ENCODE results near the gene MUC6. TPM values are rescaled to one million over a fixed set of nuclear protein-coding genes. Genes with fewer than 3 reads are reported as not detected.
A peak's percentile ranks its signal among the peaks of the same experiment; 100 is the strongest.

Gene MUC6
- total and polyA plus RNA-seq, 2 of the 8 experiments (the other 6 are each of a cell fraction or from before 2014, with no cell fraction given) = not detected

DNA sequence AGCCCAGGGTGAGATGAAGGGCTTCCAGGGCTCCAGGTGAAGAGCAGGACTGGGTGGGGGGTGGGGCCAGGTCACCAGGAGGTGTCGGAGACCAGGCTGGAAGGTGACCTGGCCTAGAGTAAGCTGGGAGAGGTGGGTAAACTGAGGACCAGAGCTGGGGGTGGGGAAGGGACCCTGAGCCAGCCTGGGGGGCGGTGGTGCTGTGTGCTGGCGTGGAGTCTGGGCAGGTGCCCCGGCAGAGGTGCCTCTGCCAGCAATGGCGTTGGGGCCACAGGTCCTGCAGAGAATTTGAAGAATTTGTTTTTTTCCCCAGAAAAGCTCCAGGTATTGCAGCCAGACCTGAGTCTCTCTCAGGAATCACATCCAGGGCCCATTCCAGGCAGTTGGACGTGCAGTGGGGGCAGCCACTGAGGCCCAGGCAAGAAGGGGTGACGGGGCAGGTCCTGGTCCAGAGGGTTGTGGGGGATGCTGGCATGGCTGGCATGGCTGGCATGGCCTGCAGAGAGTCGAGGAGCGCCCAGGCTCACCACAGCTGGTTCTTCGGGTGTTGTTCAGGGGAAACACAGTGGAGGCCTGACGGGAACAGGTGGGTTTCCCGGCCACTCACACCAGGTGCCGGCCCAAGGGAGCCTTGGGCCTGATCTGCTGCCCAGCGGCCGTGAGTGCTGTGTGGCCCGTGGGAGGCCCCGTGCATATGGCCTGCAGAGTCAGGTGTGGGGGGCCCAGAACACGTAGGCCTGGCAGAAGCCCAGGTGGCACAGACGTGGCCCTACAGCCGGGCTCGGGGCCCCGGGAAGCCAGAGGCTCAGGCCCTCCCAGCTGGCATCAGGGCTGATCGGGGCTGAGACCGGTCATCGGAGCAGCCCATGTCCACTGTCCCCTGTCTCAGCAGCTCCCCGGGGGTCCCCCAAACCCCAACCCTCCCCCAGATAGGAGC, 6.4 kb upstream of the MUC6 start:
- FAIRE-seq (no peak), DNase-seq (ENCODE audit: low read depth in 1 of 2, low spot score in 2 of 2) (no peak)
- no peak overlapping the region for H3K23ac ChIP-seq (ENCODE audit: insufficient read length)
- POLR2A ChIA-PET (ENCODE audit: partially characterized antibody) = interaction anchor here (0.6 to 1.5 kb wide), 3 partner anchors 15 to 140 kb away, joined by 3 read pairs; no protein-coding TSS in a partner anchor
- H2AK5ac ChIP-seq (ENCODE audit: low read depth, low read length) = no peak overlapping the region
- CTCF ChIA-PET (ENCODE audit: partially characterized antibody) = interaction anchor here (1.1 to 5.0 kb wide), 4 partner anchors 8 to 145 kb away, joined by 3 to 22 read pairs (median 4); no protein-coding TSS in a partner anchor
- 91% methylated on average over 23 of the region's 26 CpGs; no CpG with 5 or more reads in 1 of the 2 experiments for WGBS, 2 experiments (ENCODE audit: extremely low coverage in 1 of 2, insufficient coverage in 1 of 2, insufficient read length in 1 of 2, insufficient replicate concordance in 2 of 2, low coverage in 1 of 2, low lambda C conversion rate in 2 of 2, missing lambda C conversion rate in 1 of 2)
- H4K20me1 ChIP-seq (replicated peaks in 1 of 2; ENCODE audit: control insufficient read depth in 1 of 2, insufficient read depth in 2 of 2, low read length in 2 of 2) = peaks cover 0 to 3% of the 10 kb centered on the region in 2 experiments
- no peak overlapping the region for H3K4me3 ChIP-seq (ENCODE audit: extremely low read depth in 1 of 4, insufficient read depth in 2 of 4, low read depth in 3 of 4, low read length in 4 of 4)
- no peak overlapping the region for H3K14ac ChIP-seq (ENCODE audit: insufficient read length)
- H2BK20ac ChIP-seq (ENCODE audit: low read length) = no peak overlapping the region
- no peak overlapping the region for H3K4ac ChIP-seq (replicated peaks; ENCODE audit: insufficient read length, low read depth, low read length)
- no peak overlapping the region for H4K5ac ChIP-seq (ENCODE audit: insufficient read length, low read depth, low read length)
- no peak overlapping the region for H2BK12ac ChIP-seq (ENCODE audit: low read depth, low read length)
- no peak overlapping the region for H2BK120ac ChIP-seq (replicated peaks; ENCODE audit: low read depth, low read length)
- H3K18ac ChIP-seq (ENCODE audit: extremely low read depth, low read length) = no peak overlapping the region
- H3K36me3 ChIP-seq (ENCODE audit: control insufficient read depth in 2 of 4, insufficient read depth in 4 of 4, low read length in 3 of 4) = no peaks in the 10 kb centered on the region
- 0 out of 2 replicates have a peak overlapping the region, but pooled peaks have one; percentile 29 for H2BK15ac ChIP-seq (ENCODE audit: low read length)
- H4K8ac ChIP-seq (ENCODE audit: extremely low read depth, insufficient read depth, low read length) = no peak overlapping the region
- H2BK5ac ChIP-seq (ENCODE audit: low read depth, low read length) = no peak overlapping the region
- H3K4me2 ChIP-seq (ENCODE audit: insufficient read depth in 1 of 2, low read depth in 2 of 2, low read length in 2 of 2) = no peak overlapping the region
- H3K27me3 ChIP-seq (replicated peaks in 1 of 4; ENCODE audit: control insufficient read depth in 3 of 4, extremely low read depth in 1 of 4, insufficient read depth in 3 of 4, low read length in 3 of 4) = no peaks in the 10 kb centered on the region; a peak in 1 of 7 replicates
- no peaks in the 10 kb centered on the region; the same call in 1 of the 2 replicates for H3K23me2 ChIP-seq (ENCODE audit: low read depth, low read length)
- no peaks in the 10 kb centered on the region for H3K79me1 ChIP-seq (ENCODE audit: low read depth, low read length)
- no peak overlapping the region for H2AFZ ChIP-seq (ENCODE audit: low read length)
- no peaks in the 10 kb centered on the region for H3K79me2 ChIP-seq (ENCODE audit: control insufficient read depth in 1 of 2, insufficient read depth in 2 of 2, low read length in 2 of 2)
- H3K9ac ChIP-seq (replicated peaks in 1 of 4; ENCODE audit: extremely low read depth in 1 of 4, low read depth in 3 of 4, low read length in 3 of 4) = no peak overlapping the region
- H3K9me3 ChIP-seq (ENCODE audit: insufficient read depth in 2 of 2, low read depth in 1 of 2, low read length in 1 of 2) = no peaks in the 10 kb centered on the region
- no peaks in the 10 kb centered on the region for H3K4me1 ChIP-seq (replicated peaks in 1 of 4; ENCODE audit: control insufficient read depth in 3 of 4, insufficient read depth in 4 of 4, low read length in 3 of 4)
- no peak overlapping the region for H3K56ac ChIP-seq (replicated peaks; ENCODE audit: insufficient read length, low read depth, low read length)
- no peak overlapping the region for H4K91ac ChIP-seq (replicated peaks; ENCODE audit: insufficient read length, low read length)
- H3K27ac ChIP-seq (ENCODE audit: low read depth, low read length) = no peak overlapping the region
- TF ChIP-seq TCF12 (IDR thresholded peaks at IDR 0.05; ENCODE audit: low read depth, low read length) = no peak
- no peak for TF ChIP-seq BRCA1 (IDR thresholded peaks at IDR 0.05; ENCODE audit: low read depth, low read length)
- no peak for TF ChIP-seq KDM5A (IDR thresholded peaks at IDR 0.05; ENCODE audit: low read length)
- no peak for TF ChIP-seq SAP30 (IDR thresholded peaks at IDR 0.05; ENCODE audit: insufficient read depth, insufficient replicate concordance, low read length)
- no peak for TF ChIP-seq TAF1 (IDR thresholded peaks at IDR 0.05; ENCODE audit: low read depth, low read length)
- no peak for TF ChIP-seq GABPA (IDR thresholded peaks at IDR 0.05; ENCODE audit: borderline replicate concordance, insufficient read depth, low read length)
- TF ChIP-seq HDAC2 (IDR thresholded peaks at IDR 0.05; ENCODE audit: borderline replicate concordance in 1 of 2, low read depth in 2 of 2, low read length in 2 of 2) = no peak
- TF ChIP-seq SIN3A (conservative IDR thresholded peaks at IDR 0.05 in 1 of 2, IDR thresholded peaks at IDR 0.05 in 1 of 2; ENCODE audit: low read depth in 1 of 2, low read length in 2 of 2) = no peak
- TF ChIP-seq ATF2 (IDR thresholded peaks at IDR 0.05; ENCODE audit: low read length) = no peak

Measured in H1 (cell line).